ENCODE measurements around the gene MOSMO.
"Not testable (repeated sequence)": the region's sequence is repeated elsewhere in the genome, so short reads cannot be mapped to it uniquely, and the experiment has no call there.

The MOSMO gene

DNA sequence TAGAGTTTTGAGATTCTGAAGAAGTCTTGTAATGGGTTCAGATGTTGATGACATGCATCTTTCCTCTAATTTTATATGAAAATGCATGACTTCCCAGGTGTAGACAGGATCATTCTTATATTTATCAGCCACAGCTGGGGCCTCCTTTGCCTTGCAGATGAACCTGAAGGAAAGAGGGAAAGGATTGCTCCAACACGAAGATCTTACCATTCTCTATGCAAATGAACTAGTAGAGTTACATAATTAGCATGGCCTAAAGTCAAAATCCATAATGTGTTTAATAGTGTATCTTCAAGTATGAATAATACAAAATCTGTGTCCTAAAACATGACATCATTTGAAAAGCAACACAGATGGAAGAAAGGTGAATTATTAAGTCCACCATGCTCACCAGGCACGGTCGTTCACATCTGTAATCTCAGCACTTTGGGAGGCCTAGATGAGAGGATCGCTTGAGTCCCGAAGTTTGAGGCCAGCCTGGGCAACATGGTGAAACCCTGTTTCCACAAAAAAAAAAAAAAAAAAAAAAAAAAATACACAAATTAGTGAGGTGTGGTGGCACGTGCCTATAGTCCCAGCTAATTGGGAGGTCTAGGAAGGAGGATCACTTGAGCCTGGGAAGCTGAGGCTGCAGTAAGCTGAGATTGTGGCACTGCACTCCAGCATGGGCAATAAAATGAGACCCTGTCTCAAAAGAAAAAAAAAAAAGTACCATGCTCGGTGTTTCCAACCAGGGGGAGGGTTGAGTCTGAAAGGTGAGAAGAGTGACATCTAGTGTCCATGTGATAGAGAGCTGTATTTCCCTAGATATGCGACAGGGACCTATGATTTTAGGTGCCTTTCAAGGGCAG lies 90.7 kb downstream of the MOSMO start:
- no peak for DNase-seq

DNA sequence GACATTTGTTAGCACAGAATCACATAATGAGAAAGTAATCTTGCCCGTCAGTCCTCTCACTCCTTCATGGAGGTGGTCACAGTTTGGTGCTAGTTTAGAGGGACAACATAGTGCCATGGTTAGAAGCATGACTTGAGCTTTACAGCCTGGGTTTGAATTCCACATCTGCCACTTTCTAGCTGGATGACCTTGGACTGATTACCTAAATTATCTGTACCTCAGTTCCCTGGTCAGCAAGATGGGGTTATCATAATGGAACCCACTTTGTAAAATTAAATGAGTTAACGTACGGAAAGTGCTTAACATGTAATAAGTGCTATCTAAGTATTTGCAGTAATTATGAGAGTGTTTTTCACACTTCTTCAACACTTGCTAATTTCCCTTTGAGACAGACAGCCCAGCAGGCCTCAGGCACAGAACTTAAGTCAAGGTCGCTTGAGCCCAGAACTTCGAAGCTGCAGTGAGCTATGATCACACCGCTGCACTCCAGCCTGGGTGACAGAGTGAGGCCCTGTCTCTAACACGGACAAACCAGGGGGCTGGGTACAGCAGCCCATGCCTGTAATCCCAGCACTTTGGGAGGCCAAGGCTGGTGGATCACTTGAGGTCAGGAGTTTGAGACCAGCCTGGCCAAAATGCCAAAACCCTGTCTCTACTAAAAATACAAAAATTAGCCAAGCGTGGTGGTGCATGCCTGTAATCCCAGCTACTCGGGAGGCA lies 91.5 kb downstream of the MOSMO start:
- no peak for DNase-seq

DNA sequence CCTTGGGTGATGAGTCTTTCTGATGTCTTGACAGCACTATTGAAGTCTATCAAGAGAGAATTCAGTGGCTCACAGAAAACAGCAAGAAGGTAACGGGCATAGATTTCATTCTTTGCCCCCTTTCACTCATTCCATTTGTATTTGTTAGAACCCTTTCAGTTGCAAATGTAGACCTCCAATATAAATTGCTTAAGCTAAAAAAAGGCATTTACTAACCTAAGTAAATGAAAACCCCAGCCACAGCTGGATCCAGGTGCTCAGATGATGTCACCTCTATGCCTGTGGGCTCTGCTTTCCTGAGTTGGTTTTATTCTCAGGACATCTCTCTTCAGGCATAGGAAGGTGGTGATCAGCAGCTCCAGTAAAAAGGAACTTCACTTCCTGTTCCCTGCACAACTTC lies 95.5 kb downstream of the MOSMO start:
- no peak for DNase-seq

DNA sequence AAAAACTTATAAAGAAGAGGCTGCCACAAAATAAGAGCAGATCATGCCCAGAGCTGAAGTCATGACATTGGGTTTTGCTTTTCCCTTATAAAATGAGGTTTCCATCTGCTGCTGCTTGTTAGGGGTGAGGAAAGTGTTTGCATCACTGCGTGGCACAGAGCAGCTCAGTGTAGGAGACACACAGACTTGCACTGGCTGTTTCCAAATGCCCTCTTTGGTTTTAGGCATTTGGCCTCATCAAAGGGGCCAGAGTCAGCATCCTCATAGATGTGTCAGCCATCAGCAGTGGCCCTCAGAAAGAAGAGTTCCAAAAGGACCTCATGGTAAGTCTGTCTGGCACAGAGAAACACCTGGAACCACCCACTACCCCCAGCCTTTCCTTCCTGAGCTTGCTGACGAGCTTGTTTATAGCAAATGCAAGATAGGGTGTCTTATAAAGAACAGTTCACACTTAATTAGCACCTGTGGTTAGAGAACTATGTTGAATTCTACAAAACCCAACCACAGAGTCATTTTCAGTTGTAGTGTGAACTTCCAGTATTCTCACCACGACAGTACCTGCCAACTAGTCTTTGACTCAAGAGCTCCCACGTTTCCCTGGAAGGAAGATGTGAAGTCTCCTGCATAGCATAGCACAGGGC lies 101.5 kb downstream of the MOSMO start:
- DNase-seq: no peak

DNA sequence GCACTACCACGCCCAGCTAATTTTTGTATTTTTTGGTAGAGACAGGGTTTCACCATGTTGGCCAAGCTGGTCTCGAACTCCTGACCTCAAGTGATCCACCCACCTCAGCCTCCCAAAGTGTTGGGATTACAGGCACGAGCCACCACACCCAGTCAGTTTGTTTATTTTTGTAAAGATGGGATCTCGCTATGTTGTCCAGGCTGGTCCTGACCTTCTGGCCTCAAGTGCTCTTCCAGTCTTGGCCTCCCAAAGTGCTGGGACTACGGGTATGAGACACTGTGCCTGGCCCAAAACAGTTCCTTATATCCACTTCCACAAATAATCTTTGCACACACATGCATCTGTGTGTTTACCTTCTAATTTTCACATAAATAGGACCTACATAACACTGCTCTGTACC lies 103.7 kb downstream of the MOSMO start:
- DNase-seq: not testable (repeated sequence)

DNA sequence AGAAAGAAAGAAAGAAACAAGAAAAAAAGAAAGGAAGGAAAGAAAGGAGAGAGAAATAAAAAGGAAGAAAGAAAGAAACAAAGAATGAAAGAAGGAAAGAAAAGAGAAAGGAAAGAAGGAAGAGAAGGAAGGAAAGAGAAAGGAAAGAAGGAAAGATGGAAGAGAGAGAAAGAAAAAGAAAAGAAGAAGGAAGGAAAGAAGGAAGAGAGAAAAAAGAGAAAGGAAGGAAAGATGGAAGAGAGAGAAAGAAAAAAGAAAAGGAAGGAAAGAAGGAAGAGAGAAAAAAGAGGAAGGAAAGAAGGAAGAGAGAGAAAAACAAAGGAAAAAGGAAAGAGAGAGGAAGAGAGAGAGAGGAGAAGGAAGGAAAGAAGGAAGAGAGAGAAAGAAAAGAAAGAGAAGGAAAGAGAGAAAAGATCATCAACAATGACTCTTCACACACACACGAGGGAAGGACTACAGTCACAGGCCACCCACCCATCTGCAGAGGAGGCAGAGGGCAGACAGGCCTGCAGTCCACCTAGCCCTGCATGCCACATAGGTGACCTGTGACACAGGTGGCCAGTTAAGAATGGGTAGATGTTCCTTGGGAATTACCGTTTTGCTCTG lies 108.3 kb downstream of the MOSMO start:
- no peak for DNase-seq

DNA sequence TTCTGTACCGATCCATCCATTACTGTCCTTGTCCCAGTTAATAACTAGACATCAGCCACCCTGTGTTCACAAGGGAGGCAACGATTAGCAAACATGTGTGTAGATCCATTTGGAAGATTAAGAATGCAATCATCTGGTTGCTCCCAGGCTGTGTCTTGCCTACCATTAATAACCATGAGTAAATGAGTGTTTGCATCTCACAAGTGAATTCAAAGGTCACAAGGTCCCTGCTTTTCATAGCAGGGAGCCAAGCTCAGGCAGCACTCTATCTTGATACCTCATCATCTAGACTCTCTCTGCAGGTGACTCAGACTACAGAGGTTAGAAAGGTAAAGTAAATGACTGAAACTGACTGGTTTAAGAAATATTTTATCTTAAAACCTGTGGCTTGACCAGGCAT lies 109.7 kb downstream of the MOSMO start:
- DNase-seq: no peak

DNA sequence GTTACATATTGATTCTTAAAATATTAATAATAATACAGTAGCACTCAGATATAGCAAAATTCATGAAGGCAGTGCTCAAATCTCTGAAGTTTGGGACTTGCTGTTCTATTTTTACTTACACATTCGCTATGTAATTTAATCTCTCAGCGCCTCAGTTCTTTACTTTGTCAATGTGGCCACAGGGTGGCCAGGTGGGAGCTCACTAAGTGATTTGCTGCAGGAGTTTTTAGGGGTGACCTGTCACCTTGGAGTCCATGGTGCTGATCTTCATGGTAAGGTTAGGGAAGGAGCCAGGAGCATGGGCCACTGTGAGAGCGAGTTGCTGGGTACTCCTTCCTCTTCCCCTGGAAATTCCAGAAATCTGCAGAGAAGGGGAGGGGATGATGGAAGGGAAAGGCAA lies 112.5 kb downstream of the MOSMO start:
- DNase-seq: no peak

DNA sequence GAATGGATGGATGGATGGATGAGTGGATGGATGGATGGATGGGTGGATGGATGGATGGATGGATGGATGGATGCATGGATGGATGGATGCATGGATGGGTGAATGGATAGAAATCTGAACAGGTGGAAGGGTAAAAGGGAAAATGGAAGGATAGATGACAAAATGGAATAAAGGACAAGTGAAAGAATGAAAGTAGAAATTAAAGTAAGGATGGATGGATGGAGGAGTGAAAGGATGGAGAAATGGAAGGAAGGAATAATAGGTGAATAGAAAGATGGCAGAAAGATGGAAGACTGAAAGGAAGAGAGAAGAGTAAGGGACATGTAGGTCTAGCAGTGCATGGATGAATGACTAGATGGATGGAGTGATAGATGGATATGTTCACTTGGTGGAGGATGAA lies 114.3 kb downstream of the MOSMO start:
- no peak for DNase-seq

DNA sequence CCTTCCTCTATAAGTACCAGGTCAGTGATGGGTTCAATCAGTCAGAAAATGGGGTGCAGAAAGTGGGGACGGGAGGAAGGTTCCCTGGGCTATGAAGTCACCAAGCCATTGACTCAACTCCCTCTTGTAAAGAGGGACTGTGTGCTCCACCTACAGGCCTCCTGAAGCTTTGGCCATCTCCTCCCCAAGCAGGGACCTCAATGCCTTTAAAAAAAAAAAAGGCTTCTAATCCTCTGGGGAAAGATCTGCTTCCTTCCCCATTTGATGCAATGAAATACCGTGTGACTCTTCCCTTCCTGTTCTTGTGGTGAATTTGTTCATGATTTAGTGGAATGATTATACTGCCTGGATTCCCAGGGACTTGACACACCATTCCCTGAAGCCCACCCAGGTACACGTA lies 115.2 kb downstream of the MOSMO start:
- DNase-seq: no peak

DNA sequence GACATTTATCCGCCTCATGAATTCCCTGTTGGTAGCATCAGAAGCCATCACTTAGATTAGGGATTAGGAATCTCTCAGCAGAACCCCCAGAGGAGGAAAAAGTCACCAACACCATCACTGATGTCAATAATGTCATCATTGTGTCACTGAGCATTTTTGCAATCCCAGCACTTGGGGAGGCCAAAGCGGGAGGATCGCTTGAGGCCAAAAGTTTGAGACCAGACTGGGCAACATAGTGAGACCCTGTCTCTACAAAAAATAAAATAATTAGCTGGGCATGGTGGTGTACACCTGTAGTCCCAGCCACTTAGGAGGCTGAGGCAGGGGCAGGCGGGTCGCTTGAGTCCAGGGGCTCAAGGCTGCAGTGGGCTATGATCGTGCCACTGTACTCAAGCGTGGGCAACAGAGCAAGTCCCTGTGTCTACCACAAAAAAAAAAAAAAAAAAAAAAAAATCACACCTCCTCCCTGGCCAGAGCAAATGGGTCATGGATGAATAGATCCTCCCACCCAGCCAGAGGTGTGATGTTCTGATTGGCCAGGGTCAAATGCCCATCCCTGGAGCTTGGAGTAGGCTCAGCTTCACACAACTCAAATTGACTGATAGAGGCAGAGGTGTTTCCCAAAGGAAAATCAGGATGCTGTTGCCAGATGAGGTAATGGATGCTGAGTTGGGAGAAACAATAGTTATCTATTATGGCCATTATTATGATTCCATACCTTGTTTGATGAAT lies 116.0 kb downstream of the MOSMO start:
- no peak for DNase-seq

DNA sequence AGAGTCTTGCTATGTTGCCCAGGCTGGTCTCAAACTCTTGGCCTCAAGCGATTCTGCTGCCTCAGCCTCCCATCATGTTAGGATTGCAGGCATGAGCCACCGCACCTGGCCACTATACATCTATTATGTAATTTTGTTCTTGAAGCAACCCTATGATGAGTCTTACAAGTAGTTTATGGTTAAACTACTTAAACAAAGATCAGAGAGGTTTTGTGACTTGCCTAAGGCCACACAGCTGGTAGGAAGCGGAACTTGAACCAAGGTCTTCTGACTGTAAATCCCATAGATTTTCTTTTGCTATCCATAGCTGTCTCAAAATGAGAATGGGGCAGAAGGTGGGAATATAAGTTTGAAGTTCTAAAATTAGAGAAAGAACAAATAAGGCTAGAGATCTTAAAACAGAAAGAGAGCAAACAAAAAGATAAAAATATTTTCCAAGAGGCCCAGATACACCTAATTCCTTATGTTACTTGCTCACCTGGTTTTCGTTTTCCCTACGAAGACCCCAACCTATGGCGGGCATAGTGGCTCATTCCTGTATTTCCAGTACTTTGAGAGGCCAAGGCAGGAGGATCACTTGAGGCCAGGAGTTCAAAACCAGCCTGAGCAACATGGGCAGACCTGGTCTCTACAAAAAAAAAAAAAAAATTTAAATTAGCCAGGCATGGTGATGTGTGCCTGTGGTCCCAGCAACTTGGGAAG lies 116.8 kb downstream of the MOSMO start:
- DNase-seq: no peak

DNA sequence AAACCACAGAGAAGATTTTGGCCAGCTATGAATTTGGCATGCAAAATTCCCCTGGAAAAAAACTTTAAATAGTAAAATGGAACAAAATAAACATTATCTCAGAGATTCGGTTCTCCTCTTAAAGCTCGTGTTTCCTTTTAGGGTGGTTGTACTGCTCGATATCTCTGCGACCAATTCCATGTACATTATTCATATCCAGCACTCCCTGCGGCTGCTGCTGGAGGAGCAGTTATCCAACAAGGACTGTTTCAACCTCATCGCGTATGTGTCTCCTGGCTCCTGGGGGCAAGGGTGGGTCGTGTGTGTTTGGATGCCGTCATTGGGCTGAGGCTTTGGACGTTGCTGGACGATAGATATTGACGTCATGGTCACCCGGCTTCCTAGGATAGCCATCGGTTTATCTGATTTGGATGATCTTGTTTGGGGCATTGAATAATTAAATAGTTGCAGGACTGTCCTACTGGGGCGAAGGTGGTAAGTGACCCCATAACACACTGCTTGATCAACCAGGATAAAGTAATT lies 118.2 kb downstream of the MOSMO start:
- DNase-seq: no peak

DNA sequence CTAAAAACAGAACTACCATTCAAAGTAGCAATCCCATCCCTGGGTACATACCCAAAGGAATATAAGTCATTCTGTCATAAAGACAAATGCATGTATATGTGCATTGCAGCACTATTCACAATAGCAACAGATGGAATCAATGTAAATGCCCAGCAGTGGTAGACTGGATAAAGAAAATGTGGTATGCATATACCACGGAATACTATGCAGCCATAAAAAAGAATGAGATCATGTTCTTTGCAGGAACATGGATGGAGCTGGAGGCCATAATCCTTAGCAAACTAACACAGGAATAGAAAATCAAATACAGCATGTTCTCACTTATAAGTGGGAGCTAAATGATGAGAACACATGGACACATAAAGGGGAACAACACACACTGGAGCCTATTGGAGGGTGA lies 120.6 kb downstream of the MOSMO start:
- not testable (repeated sequence) for DNase-seq

DNA sequence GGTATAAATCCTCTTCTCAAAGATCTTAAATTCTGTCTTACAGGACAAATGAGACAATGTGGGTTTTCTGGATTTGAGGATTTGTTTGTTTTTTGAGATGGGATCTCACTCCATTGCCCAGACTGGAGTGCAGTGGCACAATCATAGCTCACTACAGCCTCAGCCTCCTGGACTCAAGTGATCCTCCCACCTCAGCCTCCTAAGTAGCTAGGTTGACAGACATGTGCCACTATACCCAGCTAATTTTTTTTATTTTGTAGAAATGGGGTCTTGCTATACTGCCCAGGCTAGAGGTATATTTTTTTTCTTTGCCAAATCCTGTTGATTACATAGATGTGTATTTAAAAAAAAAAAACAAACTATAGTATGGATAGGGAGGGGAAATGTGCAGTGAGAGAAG lies 122.6 kb downstream of the MOSMO start:
- DNase-seq: no peak

DNA sequence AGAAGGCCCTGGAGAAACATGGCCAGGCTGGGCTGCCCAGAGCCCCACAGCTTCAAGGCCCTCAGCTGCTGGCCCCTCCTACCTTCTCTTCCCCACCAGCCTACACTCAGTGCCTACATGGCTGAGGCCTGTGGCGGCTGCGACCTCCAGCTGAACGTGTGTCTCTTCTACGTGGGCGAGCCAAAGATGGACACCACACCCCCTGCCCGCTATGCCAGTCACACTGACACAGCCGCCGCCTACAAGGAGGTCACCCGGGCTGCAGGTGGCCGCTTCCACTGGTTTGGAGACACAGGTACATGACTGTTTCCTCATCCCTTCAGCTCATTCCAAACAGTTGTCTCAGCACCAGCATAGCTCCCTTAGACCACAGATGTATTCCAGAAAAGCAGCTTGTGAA lies 124.9 kb downstream of the MOSMO start:
- DNase-seq: no peak

Data from NCI-H187 (cell line).